Fibroblast of lung (primary cell): Measurements from ENCODE around the gene SIK3.

Source experiments
- EZH2 ChIP-seq: IDR thresholded peaks from 2 replicates; pipeline ENCODE4 v1.5.1; 2012; ENCODE audit warnings: low read length, control low read depth, mild to moderate bottlenecking; ENCODE audit errors: missing control alignments
- TF ChIP-seq, protein P1 (sequence below), 2 donors: IDR thresholded peaks in 1 of 2; conservative IDR thresholded peaks in 1 of 2; 1 replicate in 1 of 2; 2 replicates in 1 of 2; pipeline ENCODE4 v1.5.1; 2011 to 2012; ENCODE audit warnings: low read length in 2 of 2, control low read depth in 1 of 2, inconsistent platforms in 1 of 2, low read depth in 1 of 2, mild to moderate bottlenecking in 1 of 2

DNA sequence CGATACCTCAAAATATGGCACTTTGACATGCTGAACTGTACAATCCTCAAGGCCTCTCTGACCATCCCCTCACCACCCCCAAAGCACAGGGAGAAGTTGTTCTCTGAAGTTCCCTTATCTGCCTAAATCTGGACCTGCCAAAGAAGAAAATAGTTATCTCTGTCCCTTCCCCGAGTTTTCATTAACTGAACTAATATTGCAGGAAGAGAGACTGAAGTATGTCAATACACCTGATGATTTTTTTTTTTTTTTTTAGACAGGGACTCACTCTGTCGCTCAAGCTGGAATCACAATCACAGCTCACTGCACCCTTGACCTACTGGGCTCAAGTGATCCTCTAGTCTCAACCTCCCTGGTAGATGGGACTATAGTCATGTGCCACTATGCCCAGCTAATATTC is 75.0 kb downstream of the SIK3 start:
- no peak for TF ChIP-seq EZH2
- TF ChIP-seq, protein P1, sequence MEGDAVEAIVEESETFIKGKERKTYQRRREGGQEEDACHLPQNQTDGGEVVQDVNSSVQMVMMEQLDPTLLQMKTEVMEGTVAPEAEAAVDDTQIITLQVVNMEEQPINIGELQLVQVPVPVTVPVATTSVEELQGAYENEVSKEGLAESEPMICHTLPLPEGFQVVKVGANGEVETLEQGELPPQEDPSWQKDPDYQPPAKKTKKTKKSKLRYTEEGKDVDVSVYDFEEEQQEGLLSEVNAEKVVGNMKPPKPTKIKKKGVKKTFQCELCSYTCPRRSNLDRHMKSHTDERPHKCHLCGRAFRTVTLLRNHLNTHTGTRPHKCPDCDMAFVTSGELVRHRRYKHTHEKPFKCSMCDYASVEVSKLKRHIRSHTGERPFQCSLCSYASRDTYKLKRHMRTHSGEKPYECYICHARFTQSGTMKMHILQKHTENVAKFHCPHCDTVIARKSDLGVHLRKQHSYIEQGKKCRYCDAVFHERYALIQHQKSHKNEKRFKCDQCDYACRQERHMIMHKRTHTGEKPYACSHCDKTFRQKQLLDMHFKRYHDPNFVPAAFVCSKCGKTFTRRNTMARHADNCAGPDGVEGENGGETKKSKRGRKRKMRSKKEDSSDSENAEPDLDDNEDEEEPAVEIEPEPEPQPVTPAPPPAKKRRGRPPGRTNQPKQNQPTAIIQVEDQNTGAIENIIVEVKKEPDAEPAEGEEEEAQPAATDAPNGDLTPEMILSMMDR (conservative IDR thresholded peaks at IDR 0.05 in 1 of 2, IDR thresholded peaks at IDR 0.05 in 1 of 2; ENCODE audit: low read depth in 1 of 2, low read length in 2 of 2): no peak
